ENCODE measurements around the gene CSNK2A1. TPM values are rescaled to one million over a fixed set of nuclear protein-coding genes. Genes with fewer than 3 reads are reported as not detected.

Gene CSNK2A1
- total RNA-seq, 3 donors from 2014 or later, result 183 to 191 (median 187) TPM

- ATAC-seq, result no peak
- no peaks in the 10 kb centered on the region for H3K4me1 Mint-ChIP-seq (ENCODE audit: low read depth)
- no peak overlapping the region for H3K4me3 Mint-ChIP-seq
These were observed 30.1 kb upstream of the CSNK2A1 start for GRCh38 chr20:573414-574296.

DNA sequence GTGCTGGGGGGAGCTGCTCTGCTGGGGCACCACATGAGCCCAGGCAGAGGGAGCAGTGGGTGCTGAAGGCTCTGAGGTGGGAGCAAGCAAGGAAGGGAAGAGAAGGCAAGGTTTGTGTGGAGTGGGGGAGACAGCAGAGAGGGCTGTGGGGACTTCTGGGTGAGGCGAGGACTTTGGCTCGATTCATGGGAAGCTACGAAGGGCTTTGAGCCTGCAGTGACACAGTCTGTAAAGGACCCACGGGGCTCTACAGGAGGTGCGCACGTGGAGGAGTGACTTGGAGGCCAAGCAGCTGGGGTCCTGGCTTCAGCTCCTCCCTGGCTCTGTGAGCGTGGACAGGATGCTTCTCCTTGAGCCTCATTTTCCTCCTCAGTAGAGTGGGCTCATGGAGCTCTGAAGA, 29.1 kb upstream of the CSNK2A1 start:
- H3K36me3 Mint-ChIP-seq (ENCODE audit: insufficient read depth), result no peaks in the 10 kb centered on the region
- DNase-seq (no peak), ATAC-seq (no peak)
- H3K9me3 Mint-ChIP-seq, result no peaks in the 10 kb centered on the region
- H3K4me3 Mint-ChIP-seq, result no peak overlapping the region
- H3K4me1 Mint-ChIP-seq (ENCODE audit: low read depth), result no peaks in the 10 kb centered on the region
- H3K27me3 Mint-ChIP-seq (ENCODE audit: low read depth), result peaks cover 37% of the 10 kb centered on the region

More at GRCh38 chr20:573414-574296, 30.1 kb upstream of the CSNK2A1 start:
- Mint-ChIP-seq H3K36me3 (ENCODE audit: insufficient read depth) (no peaks in the 10 kb centered on the region), H3K9me3 (no peaks in the 10 kb centered on the region), H3K27me3 (ENCODE audit: low read depth) (peaks cover 37% of the 10 kb centered on the region)
- no peak for DNase-seq

GRCh38 chr20:571754-572441, 28.3 kb upstream of the CSNK2A1 start:
- no peaks in the 10 kb centered on the region for H3K36me3 Mint-ChIP-seq (ENCODE audit: insufficient read depth)
- H3K9me3 Mint-ChIP-seq, result no peaks in the 10 kb centered on the region
- no peak for DNase-seq
- H3K4me1 Mint-ChIP-seq (ENCODE audit: low read depth), result no peaks in the 10 kb centered on the region
- peaks cover 44% of the 10 kb centered on the region for H3K27me3 Mint-ChIP-seq (ENCODE audit: low read depth)
- no peak for ATAC-seq
- no peak overlapping the region for H3K4me3 Mint-ChIP-seq

- DNase-seq, result no peak
- ATAC-seq, result peak in 1 of 2 donors; percentile 10
- peaks cover 36% of the 10 kb centered on the region for H3K27me3 Mint-ChIP-seq (ENCODE audit: low read depth)
These were observed 25.3 kb upstream of the CSNK2A1 start for GRCh38 chr20:568673-569415.

DNA sequence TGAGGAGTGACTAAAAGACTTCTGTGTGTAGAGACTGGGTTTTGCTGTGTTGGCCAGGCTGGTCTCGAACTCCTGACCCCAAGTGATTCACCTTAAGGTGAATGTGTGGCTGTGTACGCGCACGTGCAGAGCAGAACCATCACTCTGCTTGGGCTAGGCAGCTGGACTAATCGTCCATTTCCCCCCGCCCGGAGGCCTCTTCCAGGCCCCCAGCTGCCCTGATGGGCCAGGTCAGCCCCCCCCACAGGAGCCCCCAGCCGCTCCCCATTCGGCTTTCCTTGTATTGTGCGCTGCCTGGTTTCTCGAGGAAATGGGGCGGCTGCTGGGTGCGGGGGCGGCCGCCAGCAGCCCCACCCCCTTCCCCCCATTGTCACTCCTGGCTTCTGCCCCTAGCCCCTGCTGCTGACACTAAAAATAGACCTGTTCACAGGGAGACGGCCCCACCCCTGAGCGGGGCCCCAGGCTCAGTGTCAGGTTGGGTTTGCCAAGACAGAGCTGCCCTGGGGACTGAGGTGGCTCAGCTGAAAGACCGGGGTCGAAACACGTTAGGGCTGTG, 24.6 kb upstream of the CSNK2A1 start:
- no peaks in the 10 kb centered on the region for H3K36me3 Mint-ChIP-seq (ENCODE audit: insufficient read depth)
- ATAC-seq (peak in 1 of 2 donors; percentile 40), DNase-seq (no peak)
- H3K27me3 Mint-ChIP-seq (ENCODE audit: low read depth), result peaks cover 29% of the 10 kb centered on the region
- no peaks in the 10 kb centered on the region for H3K4me1 Mint-ChIP-seq (ENCODE audit: low read depth)
- H3K9me3 Mint-ChIP-seq, result no peaks in the 10 kb centered on the region
- no peak overlapping the region for H3K4me3 Mint-ChIP-seq

More at GRCh38 chr20:568673-569415, 25.3 kb upstream of the CSNK2A1 start:
- Mint-ChIP-seq H3K4me3 (no peak overlapping the region), H3K36me3 (ENCODE audit: insufficient read depth) (no peaks in the 10 kb centered on the region), H3K9me3 (no peaks in the 10 kb centered on the region), H3K4me1 (ENCODE audit: low read depth) (no peaks in the 10 kb centered on the region)

DNA sequence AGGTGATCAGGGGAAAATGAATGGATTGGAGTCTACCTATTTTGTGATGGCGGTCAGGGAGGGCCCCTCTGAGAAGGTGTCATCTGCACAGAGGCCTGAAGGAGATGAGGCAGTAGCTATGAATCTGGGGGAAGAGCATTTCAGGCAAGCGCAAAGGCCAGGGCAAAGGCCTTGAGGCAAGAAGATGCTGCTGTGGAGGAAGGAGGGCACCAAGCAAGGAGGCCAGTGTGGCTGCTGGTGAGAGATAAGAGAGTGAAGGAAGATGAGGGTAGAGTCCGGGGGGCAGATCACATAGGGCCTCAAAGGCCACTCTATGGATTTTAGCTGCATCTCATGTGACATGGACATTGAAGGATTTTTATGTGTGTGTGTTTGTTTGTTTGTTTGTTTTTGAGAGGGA, 20.6 kb upstream of the CSNK2A1 start:
- ATAC-seq, result no peak
- H3K27me3 Mint-ChIP-seq (ENCODE audit: low read depth), result peaks cover 20% of the 10 kb centered on the region
- DNase-seq, result no peak

DNA sequence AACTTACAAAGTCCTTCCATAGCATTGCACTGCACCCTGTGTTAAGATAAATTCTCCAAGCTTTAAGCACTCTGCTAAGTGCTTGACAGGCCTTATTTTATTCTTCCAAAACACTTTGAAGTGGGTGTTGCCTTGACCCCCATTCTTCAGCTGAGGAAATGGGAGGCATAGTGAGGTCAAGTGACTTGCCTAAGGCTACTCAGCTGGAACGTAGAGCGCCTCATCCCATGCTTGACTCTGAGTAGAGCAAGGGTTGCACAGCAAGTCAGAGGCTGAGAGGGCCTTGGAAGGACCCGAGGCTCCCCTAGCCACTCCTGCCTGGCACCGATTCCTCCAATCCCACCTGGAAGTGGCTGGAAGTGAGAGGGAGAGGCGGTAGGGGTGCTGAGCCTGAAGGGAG, 19.6 kb upstream of the CSNK2A1 start:
- no peaks in the 10 kb centered on the region for H3K4me1 Mint-ChIP-seq (ENCODE audit: low read depth)
- ATAC-seq (no peak), DNase-seq (no peak)
- no peaks in the 10 kb centered on the region for H3K9me3 Mint-ChIP-seq
- peaks cover 17% of the 10 kb centered on the region for H3K27me3 Mint-ChIP-seq (ENCODE audit: low read depth)
- no peaks in the 10 kb centered on the region for H3K36me3 Mint-ChIP-seq (ENCODE audit: insufficient read depth)
- no peak overlapping the region for H3K4me3 Mint-ChIP-seq

More for the DNA sequence above, 20.6 kb upstream of the CSNK2A1 start:
- Mint-ChIP-seq H3K36me3 (ENCODE audit: insufficient read depth) (no peaks in the 10 kb centered on the region), H3K4me3 (no peak overlapping the region), H3K9me3 (no peaks in the 10 kb centered on the region), H3K4me1 (ENCODE audit: low read depth) (no peaks in the 10 kb centered on the region)

DNA sequence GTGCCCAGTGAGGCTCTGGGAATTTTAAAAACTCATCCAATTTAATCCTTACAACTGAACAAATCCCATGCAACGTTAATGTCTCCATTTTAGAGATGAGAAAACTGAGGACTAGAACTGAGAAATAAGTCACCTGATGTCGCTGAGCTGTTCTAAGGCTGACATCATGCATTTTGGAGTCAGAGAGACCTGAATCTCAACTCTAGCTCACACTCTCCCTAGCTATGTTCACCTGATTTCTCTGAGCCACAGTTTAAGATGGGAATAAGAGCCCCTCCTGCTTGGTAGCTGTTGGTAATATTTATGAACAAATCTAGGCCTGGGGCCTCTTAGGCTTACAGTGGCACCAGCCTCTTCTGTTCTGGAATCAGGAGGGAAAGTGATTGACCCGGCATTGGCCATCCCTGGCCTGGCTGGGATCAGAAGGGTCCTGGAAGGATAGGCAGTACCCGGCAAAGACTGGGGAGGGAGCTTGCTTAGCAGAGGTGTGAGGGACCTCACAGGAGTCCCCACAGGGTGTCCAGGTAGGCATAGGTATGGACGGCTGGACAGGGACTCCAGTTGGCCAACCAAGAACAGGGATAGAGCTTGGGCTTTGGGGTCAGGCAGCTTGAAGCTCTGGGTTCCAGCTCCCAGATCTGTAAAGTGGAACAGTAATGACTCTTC, 18.8 kb upstream of the CSNK2A1 start:
- DNase-seq (no peak), ATAC-seq (no peak)
- Mint-ChIP-seq H3K4me3 (no peak overlapping the region), H3K4me1 (ENCODE audit: low read depth) (no peaks in the 10 kb centered on the region), H3K9me3 (no peaks in the 10 kb centered on the region), H3K36me3 (ENCODE audit: insufficient read depth) (no peaks in the 10 kb centered on the region), H3K27me3 (ENCODE audit: low read depth) (peaks cover 15% of the 10 kb centered on the region)

- Mint-ChIP-seq H3K4me3 (no peak overlapping the region), H3K4me1 (ENCODE audit: low read depth) (no peaks in the 10 kb centered on the region), H3K36me3 (ENCODE audit: insufficient read depth) (no peaks in the 10 kb centered on the region), H3K9me3 (no peaks in the 10 kb centered on the region), H3K27me3 (ENCODE audit: low read depth) (peaks cover 10% of the 10 kb centered on the region)
- ATAC-seq, result peak; percentile 67 to 71
- DNase-seq, result peak; percentile 19
These were observed 18.0 kb upstream of the CSNK2A1 start for GRCh38 chr20:561437-562231.

- ATAC-seq (no peak), DNase-seq (no peak)
- H3K9me3 Mint-ChIP-seq, result no peaks in the 10 kb centered on the region
- no peak overlapping the region for H3K4me3 Mint-ChIP-seq
- no peaks in the 10 kb centered on the region for H3K4me1 Mint-ChIP-seq (ENCODE audit: low read depth)
- H3K27me3 Mint-ChIP-seq (ENCODE audit: low read depth), result peaks cover 14% of the 10 kb centered on the region
- no peaks in the 10 kb centered on the region for H3K36me3 Mint-ChIP-seq (ENCODE audit: insufficient read depth)
These were observed 17.1 kb upstream of the CSNK2A1 start for GRCh38 chr20:560680-561079.

GRCh38 chr20:558117-558516, 14.5 kb upstream of the CSNK2A1 start:
- DNase-seq (no peak), ATAC-seq (no peak)
- H3K4me3 Mint-ChIP-seq, result no peak overlapping the region
- peaks cover 1% of the 10 kb centered on the region for H3K4me1 Mint-ChIP-seq (ENCODE audit: low read depth)
- H3K9me3 Mint-ChIP-seq, result no peaks in the 10 kb centered on the region
- H3K27me3 Mint-ChIP-seq (ENCODE audit: low read depth), result peaks cover 30% of the 10 kb centered on the region
- H3K36me3 Mint-ChIP-seq (ENCODE audit: insufficient read depth), result no peaks in the 10 kb centered on the region

DNA sequence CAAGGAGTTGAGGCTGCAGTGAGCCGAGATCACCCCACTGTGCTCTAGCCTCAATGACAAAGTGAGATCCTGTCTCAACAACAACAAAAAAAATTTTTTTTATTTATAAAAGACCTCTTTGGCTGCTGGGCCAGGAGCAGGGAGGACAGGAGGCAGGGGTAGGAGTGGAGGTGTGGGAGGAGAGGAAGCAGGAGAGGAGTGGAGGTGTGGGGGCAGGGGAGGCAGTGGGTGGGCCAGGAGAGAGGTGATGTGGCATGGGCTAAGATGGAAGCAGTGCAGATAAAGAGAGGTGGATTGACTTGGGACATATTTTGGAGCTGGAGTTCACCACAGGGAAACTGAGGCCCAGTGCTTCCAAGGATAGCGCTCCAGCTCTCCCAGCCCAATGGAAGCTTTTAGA, 13.4 kb upstream of the CSNK2A1 start:
- Mint-ChIP-seq H3K4me1 (ENCODE audit: low read depth) (peaks cover 1% of the 10 kb centered on the region), H3K9me3 (no peaks in the 10 kb centered on the region), H3K27me3 (ENCODE audit: low read depth) (peaks cover 33% of the 10 kb centered on the region), H3K36me3 (ENCODE audit: insufficient read depth) (no peaks in the 10 kb centered on the region), H3K4me3 (no peak overlapping the region)
- DNase-seq, result no peak
- no peak for ATAC-seq

- H3K9me3 Mint-ChIP-seq, result no peaks in the 10 kb centered on the region
- no peak for DNase-seq
- H3K4me1 Mint-ChIP-seq (ENCODE audit: low read depth), result peaks cover 1% of the 10 kb centered on the region
- H3K36me3 Mint-ChIP-seq (ENCODE audit: insufficient read depth), result no peaks in the 10 kb centered on the region
- H3K27me3 Mint-ChIP-seq (ENCODE audit: low read depth), result peaks cover 39% of the 10 kb centered on the region
- no peak for ATAC-seq
- no peak overlapping the region for H3K4me3 Mint-ChIP-seq
These were observed 12.4 kb upstream of the CSNK2A1 start for GRCh38 chr20:555976-556385.

All from activated T-cell treated with anti-CD3 and anti-CD28 coated beads, Interleukin-2, amount 50 U/mL, for 4 hours (primary cell).